T-helper 1 cell treated with Interleukin-12 subunit alpha and Interleukin-12 subunit beta and Interleukin-4 antibody, amounts not matched to agents 30 ng/mL and 1 ng/mL, for 36 hours (primary cell): ENCODE measurements around the gene BARHL1. TPM values are rescaled to one million over a fixed set of nuclear protein-coding genes. Genes with fewer than 3 reads are reported as not detected.

Experiments used
- intact Hi-C: fragments of 100-400 bp; cut with micrococcal nuclease; formaldehyde crosslinking; loops from one replicate; pipeline ENCODE4 v1.15.1; 2024
- total RNA-seq: library from RNA; stranded (reverse); gene quantifications from 2 replicates; pipeline ENCODE4 v1.2.3, GENCODE V29; 2022

The BARHL1 gene
- total RNA-seq, 1 donor from 2014 or later = not detected

GRCh38 chr9:132610661-132611060 lies 28.3 kb downstream of the BARHL1 start:
- intact Hi-C loops = no loop called here

GRCh38 chr9:132614324-132614723 lies 31.9 kb downstream of the BARHL1 start:
- intact Hi-C loops = no loop called here

- intact Hi-C loops = no loop called here
Observed at GRCh38 chr9:132615774-132616173, 33.4 kb downstream of the BARHL1 start.

GRCh38 chr9:132616725-132617124 lies 34.3 kb downstream of the BARHL1 start:
- intact Hi-C loops = no loop called here

- intact Hi-C loops = no loop called here
Observed at GRCh38 chr9:132622159-132622558, 39.8 kb downstream of the BARHL1 start.

GRCh38 chr9:132626285-132626684 lies 43.9 kb downstream of the BARHL1 start:
- intact Hi-C loops = no loop called here

GRCh38 chr9:132627106-132627505 lies 44.7 kb downstream of the BARHL1 start:
- intact Hi-C loops = no loop called here

GRCh38 chr9:132627594-132627993 lies 45.2 kb downstream of the BARHL1 start:
- intact Hi-C loops = no loop called here

- intact Hi-C loops = no loop called here
Observed at GRCh38 chr9:132628746-132629145, 46.3 kb downstream of the BARHL1 start.

GRCh38 chr9:132630116-132630515 lies 47.7 kb downstream of the BARHL1 start:
- intact Hi-C loops = no loop called here

- intact Hi-C loops = no loop called here
Observed at GRCh38 chr9:132630811-132631210, 48.4 kb downstream of the BARHL1 start.

GRCh38 chr9:132631280-132631679 lies 48.9 kb downstream of the BARHL1 start:
- intact Hi-C loops = no loop called here

GRCh38 chr9:132631685-132632084 lies 49.3 kb downstream of the BARHL1 start:
- intact Hi-C loops = no loop called here

GRCh38 chr9:132632413-132633129 lies 50.2 kb downstream of the BARHL1 start:
- intact Hi-C loops = no loop called here

GRCh38 chr9:132634327-132634726 lies 51.9 kb downstream of the BARHL1 start:
- intact Hi-C loops = no loop called here

GRCh38 chr9:132637351-132637750 lies 54.9 kb downstream of the BARHL1 start:
- intact Hi-C loops = no loop called here

- intact Hi-C loops = no loop called here
Observed at GRCh38 chr9:132637801-132638200, 55.4 kb downstream of the BARHL1 start.

- intact Hi-C loops = no loop called here
Observed at GRCh38 chr9:132638240-132638639, 55.8 kb downstream of the BARHL1 start.

GRCh38 chr9:132639322-132639721 lies 56.9 kb downstream of the BARHL1 start:
- intact Hi-C loops = no loop called here
